NCI-H510A treated with DMSO at 0.1 percent for 48 hours (cell line): ENCODE data around the gene MAPK8IP3.

Experiments used
- DNase-seq: peaks from one replicate; lab custom pipeline; 2025; lab: John Stamatoyannopoulos, UW

MAPK8IP3 gene, protein sequence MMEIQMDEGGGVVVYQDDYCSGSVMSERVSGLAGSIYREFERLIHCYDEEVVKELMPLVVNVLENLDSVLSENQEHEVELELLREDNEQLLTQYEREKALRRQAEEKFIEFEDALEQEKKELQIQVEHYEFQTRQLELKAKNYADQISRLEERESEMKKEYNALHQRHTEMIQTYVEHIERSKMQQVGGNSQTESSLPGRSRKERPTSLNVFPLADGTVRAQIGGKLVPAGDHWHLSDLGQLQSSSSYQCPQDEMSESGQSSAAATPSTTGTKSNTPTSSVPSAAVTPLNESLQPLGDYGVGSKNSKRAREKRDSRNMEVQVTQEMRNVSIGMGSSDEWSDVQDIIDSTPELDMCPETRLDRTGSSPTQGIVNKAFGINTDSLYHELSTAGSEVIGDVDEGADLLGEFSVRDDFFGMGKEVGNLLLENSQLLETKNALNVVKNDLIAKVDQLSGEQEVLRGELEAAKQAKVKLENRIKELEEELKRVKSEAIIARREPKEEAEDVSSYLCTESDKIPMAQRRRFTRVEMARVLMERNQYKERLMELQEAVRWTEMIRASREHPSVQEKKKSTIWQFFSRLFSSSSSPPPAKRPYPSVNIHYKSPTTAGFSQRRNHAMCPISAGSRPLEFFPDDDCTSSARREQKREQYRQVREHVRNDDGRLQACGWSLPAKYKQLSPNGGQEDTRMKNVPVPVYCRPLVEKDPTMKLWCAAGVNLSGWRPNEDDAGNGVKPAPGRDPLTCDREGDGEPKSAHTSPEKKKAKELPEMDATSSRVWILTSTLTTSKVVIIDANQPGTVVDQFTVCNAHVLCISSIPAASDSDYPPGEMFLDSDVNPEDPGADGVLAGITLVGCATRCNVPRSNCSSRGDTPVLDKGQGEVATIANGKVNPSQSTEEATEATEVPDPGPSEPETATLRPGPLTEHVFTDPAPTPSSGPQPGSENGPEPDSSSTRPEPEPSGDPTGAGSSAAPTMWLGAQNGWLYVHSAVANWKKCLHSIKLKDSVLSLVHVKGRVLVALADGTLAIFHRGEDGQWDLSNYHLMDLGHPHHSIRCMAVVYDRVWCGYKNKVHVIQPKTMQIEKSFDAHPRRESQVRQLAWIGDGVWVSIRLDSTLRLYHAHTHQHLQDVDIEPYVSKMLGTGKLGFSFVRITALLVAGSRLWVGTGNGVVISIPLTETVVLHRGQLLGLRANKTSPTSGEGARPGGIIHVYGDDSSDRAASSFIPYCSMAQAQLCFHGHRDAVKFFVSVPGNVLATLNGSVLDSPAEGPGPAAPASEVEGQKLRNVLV (N-terminal part only)

GRCh38 chr16:1705688-1706385, at the start of gene MAPK8IP3:
Gene MAPK8IP3 (plus strand): TSS chr16:1706195. CDS start chr16:1706340, 145 bp downstream.
- peak; percentile 66 for DNase-seq

DNA sequence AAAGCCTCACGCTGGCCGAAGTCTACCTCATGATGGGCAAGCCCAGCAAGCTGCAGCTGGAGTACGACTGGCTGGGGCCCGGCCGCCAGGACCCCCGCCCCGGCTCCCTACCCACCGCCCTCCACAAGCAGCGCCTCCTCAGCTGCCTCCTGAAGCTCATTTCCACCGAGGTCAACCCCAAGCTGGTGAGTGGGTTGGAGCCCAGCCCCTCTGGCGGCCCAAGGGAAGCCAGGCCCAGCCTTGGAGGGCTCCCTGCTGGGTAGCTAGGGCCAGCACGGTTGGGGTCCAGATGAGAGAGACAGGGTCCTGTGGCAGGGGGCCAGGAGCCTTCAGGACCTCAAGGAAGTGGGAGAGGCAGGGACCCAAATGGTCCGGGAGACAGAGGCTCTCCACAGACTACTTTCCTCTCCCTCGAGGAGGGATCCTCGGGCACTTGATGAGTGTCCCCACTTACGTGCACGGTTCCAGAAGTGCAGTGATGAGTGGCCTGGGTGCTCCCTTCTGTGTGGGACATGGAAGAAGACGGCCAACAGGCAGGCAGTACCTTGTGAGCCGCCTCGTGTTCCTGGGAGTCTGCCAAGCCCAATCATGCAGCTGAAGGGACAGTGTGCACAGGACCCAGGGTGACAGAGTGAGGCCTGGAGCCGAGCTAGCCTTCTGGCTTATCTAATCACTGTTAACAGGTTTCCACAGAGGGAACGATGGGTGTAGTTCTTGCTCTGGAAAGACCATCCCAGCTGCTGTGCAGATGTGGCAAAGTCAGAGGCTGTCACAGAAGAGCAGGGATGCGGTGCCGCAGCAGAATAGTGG, 49.0 kb upstream of the MAPK8IP3 start:
- no peak for DNase-seq

DNA sequence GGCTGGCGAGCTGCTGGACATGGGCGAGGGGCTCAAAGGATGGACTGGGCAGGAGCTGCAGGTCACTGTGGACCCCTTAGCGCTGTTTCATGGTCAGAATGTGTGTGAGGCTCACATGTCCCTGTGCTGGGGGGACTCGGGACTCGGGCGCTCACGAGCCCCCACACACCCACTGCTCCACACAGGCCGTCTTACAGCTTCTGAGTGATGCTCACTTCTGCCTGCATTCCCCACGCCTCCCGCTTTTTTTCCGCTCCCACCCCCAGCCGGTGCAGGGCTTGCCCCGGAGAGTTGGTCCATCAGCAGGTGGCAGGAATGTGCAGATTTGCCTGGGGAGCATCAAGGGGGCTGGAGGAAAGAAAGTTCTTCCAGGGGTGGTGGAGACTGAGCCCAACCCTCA, 48.2 kb upstream of the MAPK8IP3 start:
- no peak for DNase-seq

DNA sequence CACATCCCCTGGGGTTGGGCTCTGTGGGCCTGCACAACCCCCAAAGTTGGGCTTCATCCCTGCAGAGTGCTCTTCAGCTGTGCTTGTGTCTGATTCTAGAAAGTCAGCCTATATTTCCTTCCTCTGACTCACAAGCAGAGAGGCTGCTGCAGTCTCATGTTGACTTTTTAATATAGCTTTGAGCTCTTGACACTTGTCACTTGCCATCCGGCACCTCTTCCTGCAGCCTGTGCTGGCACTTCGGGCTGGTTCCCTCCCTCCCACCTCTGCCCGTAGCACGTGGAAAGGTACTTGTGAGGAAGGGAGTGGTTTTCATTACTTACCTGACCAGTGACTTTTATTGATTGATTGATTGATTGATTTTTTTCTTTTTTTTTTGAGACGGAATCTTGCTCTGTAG, 47.0 kb upstream of the MAPK8IP3 start:
- no peak for DNase-seq

- no peak for DNase-seq
These were observed 44.2 kb upstream of the MAPK8IP3 start for GRCh38 chr16:1661826-1662225.

DNA sequence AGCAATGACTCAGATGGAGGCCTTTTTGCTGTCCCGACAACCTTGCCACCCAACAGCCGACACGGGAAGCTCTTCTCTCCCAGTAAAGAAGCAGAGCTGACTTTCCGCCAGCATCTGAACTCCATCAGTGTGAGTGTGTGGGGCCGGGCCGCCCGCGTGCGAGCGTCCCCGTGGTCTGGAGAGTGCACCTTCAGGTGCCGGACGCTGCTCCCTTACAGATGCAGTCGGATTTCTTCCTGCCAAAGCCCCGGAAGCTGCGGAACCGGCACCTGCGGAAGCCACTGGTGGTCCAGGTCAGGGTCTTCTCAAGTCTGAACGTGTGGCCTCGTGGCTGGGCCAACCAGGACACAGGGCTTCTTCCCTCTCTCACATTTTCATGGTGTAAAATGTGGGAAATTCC, 43.5 kb upstream of the MAPK8IP3 start:
- no peak for DNase-seq

DNA sequence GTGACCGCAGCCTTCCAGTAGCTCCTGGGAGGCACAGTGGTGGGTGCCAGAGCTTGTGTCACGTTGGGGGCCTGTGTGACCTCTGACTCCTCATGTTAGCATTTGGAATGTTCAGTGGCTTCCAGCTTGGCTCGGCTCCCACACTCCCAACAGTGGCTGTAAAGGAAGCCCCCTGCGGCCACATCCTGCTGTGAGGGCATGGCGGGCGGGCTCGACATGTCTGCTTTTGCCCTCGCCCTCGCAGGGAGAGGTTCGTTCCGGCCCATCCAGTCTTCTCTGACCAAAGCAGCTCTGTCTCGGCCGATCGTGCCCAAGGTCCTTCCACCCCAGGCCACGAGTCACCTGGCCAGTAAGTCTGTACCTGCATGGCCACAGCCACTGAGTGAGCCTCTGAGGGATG, 40.2 kb upstream of the MAPK8IP3 start:
- DNase-seq: no peak

- no peak for DNase-seq
These were observed 39.7 kb upstream of the MAPK8IP3 start for GRCh38 chr16:1666316-1666715.

- DNase-seq: no peak
These were observed 38.7 kb upstream of the MAPK8IP3 start for GRCh38 chr16:1667271-1667670.

GRCh38 chr16:1667916-1668315, 38.1 kb upstream of the MAPK8IP3 start:
- no peak for DNase-seq

- no peak for DNase-seq
These were observed 37.2 kb upstream of the MAPK8IP3 start for GRCh38 chr16:1668612-1669319.

- DNase-seq: no peak
These were observed 36.3 kb upstream of the MAPK8IP3 start for GRCh38 chr16:1669698-1670097.

- DNase-seq: no peak
These were observed 35.6 kb upstream of the MAPK8IP3 start for GRCh38 chr16:1670371-1670770.

DNA sequence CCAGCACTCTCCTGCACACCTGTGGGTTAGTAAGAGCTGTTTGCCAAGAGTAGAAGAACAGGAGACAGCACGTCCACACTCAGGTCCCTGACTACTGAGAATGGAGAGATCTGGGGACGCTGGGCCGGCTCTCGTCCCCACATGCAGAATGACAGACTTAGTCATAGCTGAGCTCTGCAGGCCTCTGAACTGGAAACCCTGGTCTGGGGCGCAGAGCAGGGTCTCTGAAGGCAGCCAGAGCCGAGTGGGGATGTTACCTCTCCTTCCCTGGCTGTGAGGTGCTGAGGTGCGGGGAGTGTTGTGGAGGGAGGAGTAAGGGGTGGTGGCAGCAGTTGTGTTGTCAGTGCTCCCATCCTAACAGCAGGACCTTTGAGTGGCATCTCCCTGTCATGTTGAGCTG, 35.1 kb upstream of the MAPK8IP3 start:
- no peak for DNase-seq

GRCh38 chr16:1673424-1674151, 32.4 kb upstream of the MAPK8IP3 start:
- no peak for DNase-seq

DNA sequence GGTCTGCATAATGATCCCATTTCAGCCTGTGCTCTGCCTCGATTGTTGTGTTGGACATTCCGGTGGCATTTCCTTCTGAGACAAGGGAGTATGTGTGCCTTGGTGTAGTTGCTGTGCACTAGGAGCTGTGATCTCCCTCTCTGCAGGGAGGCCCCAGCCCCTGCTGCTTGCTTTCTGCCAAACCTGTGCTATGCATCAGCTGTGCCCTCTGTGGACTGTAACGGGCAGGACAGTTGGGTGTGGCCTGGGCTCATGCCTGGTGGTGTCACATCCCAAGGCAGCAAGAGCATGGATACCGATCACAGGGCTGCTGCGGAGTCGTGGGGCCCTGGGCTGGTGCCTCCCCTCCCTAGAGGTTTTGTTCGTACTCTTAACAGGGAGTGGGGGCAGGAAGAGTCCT, 31.7 kb upstream of the MAPK8IP3 start:
- DNase-seq: no peak

- DNase-seq: no peak
These were observed 31.0 kb upstream of the MAPK8IP3 start for GRCh38 chr16:1674751-1675664.

- no peak for DNase-seq
These were observed 29.3 kb upstream of the MAPK8IP3 start for GRCh38 chr16:1676661-1677060.
